GM12892 (cell line): ENCODE data around the gene CHD2.

Experiments
- POLR2A ChIP-seq: IDR thresholded peaks from 2 replicates; pipeline ENCODE4 v1.6.1; 2011; ENCODE audit warnings: low read depth, low read length, control low read depth
- POLR2AphosphoS5 ChIP-seq: IDR thresholded peaks from 2 replicates; pipeline ENCODE4 v1.6.1; 2011; ENCODE audit warnings: low read depth, low read length, control low read depth

DNA sequence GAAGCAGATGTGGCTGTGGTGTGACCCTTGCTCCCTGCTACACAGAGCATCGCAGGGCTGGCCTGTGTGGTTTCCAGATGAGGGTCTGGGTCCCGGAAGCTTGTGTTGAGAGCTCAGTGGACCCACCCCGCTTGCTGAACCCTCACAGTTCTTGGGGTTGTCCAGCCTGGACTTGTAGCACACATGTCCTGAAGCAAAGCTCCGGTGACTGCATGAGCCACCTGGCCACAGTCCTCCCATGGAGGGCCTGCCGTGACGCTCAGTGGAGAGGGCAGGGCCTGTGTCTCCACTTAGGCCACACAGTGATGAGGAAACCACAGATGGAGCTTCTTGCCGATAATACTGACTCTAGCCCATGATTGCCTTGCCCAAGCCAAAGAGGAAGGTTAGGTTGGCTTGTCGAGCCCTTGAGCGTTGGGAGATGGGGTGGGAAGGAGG, 126.3 kb downstream of the CHD2 start:
- 0 out of 2 replicates have a peak, but pooled peaks have one; percentile 26 for TF ChIP-seq POLR2AphosphoS5
- TF ChIP-seq POLR2A, result peak; percentile 39; the same call in 1 of the 2 replicates
